ENCODE results near the gene KRT72.

GRCh38 chr12:52611080-52611468 is 9.8 kb upstream of the KRT72 start:
- TF ChIP-seq CTCF (conservative IDR thresholded peaks at IDR 0.05; ENCODE audit: low read length) (no peak), EZH2phosphoT487 (IDR thresholded peaks at IDR 0.05; ENCODE audit: borderline replicate concordance) (no peak)

All from Loucy (cell line).